Stimulated activated CD4-positive, alpha-beta T cell treated with anti-CD3 and anti-CD28 coated beads, TNF-alpha, amount 100 ng/mL, for 1 hour (primary cell): ENCODE data around the gene MYL3.

Source experiments
- DNase-seq, 3 donors: peaks; one replicate each; pipeline ENCODE4 v3.0.0-alpha.2; 2020; ENCODE audit warnings: low read depth in 3 of 3, low spot score in 1 of 3

Gene MYL3

DNA sequence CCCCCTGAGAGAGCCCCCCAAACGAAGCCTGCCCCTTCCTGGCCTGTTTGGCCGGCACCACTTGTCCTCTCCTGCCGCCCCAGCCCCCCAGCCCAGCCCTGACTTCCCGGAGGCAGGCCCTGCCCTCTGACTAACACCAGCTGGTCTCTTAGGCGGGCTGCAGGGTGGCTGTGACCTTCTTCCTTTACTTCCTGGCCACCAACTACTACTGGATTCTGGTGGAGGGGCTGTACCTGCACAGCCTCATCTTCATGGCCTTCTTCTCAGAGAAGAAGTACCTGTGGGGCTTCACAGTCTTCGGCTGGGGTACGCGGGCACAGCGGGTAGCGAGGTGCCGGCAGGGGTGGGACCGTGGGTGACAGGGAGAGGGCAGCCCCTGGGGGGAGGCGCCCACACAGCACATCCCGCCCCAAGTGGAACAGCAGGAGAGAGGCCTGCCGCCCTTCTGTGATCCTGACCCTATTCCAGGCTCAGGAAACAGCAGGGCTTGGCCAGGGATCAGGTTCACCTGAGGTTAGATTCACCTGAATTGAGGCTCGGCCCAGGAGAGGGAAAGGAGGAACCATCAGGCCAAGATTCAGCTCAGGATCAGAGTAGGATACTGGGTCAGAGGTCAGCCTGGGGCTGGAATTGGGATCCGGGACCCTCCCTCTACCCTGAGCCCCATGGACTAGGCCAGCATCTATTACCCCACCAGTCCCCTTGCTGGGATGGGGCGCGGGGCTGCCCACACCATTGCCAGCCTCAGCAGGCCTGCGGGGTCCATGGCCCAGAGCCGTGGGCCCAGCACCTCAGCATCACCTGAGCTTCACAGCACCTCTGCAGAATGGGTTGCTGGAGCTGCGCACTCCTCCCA lies 36.1 kb upstream of the MYL3 start:
- DNase-seq = no peak

DNA sequence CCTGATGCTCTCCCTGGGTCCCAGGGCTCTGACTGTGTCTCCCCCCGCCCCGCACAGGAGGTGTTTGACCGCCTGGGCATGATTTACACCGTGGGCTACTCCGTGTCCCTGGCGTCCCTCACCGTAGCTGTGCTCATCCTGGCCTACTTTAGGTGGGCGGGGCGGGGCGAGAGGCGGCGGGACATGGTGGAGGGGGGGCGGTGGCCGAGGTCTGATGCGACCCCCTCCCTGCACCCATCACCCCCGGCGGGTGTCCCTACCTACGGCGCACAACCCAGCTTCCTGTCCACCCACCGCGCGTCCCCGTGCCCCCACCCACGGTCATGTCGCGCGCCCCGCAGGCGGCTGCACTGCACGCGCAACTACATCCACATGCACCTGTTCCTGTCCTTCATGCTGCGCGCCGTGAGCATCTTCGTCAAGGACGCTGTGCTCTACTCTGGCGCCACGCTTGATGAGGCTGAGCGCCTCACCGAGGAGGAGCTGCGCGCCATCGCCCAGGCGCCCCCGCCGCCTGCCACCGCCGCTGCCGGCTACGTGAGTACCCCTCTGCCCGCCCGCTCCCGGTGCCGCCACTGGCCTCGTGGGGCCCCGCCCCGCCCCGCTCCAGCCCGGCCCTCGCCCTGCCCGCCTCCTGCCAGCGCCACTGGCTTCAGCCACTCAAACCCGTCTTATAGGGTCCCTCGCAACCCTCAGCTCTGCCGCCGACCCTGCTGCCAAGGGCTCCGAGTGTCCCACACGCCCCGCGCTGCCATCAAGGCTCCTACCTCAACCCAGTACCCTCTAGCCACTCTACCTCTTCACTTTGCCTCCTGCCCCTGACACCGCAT lies 35.3 kb upstream of the MYL3 start:
- no peak for DNase-seq

DNA sequence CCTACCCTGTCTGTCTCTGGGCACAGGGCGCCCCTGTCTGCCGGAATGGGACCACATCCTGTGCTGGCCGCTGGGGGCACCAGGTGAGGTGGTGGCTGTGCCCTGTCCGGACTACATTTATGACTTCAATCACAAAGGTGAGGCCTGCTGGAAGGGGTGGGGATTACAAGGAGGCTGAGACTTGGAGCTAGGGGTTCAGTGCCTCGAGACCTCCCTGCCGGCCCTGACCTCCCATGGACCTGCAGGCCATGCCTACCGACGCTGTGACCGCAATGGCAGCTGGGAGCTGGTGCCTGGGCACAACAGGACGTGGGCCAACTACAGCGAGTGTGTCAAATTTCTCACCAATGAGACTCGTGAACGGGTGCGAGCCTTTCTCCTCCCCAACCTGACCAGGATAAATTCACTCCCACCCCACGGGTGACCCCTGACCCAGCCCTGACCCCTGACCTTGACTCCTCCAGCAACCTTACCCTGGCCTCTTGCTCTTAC lies 34.6 kb upstream of the MYL3 start:
- no peak for DNase-seq

DNA sequence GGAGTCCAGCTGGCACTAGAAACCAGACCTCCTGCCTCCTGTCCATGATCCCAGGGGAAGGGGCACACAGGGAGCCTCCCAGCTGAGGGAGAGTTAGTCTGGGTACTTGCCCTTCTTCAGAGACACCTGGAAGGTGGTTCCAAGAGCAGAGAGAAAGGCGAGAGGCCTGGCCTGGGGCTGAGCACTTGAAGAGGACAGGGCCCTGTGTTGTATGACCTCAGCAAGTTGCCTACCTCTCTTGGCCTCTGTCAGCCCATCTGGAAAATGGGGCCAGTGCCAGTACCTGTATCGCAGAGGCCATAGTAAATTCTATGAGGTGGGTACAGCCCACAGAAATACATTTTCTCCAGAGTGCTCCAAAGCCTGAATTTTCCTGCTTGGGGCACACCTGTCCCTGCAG lies 33.8 kb upstream of the MYL3 start:
- no peak for DNase-seq

DNA sequence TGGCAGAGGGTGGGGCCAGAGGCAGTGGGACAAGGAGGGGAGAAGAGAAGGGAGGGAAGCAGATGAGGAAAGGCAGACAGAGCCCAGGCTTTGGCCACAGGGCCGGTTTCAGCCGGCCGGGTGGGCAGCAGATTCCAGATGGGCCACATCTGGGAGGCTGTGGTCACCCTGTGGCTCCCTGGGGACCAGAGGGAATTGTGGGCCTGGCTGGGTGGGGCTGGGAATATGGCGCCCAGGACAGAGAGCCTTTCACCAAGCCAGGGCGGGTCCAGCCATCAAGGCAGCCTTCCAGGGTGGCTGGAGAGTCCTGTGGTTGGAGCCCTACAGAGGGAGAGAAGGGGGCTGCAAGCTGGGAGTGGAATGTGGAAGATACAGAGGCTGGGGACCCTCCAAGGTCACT lies 33.1 kb upstream of the MYL3 start:
- no peak for DNase-seq

DNA sequence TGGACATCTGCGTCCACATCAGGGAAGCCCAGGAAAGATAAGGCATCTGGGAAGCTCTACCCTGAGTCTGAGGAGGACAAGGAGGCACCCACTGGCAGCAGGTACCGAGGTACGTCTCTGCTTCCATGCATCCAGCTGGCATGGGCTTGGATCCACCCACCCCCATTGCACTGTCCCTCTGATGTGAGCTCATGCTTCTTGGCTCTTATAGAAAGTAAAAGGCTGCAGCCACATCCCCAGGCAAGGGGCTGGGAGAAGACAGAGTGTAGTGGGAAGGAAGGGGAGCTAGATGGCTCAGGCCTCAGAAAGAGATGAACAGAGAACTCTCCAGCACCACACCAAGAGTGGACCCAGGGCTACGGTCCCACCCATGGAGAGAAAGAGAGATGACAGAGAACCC lies 32.5 kb upstream of the MYL3 start:
- no peak for DNase-seq

DNA sequence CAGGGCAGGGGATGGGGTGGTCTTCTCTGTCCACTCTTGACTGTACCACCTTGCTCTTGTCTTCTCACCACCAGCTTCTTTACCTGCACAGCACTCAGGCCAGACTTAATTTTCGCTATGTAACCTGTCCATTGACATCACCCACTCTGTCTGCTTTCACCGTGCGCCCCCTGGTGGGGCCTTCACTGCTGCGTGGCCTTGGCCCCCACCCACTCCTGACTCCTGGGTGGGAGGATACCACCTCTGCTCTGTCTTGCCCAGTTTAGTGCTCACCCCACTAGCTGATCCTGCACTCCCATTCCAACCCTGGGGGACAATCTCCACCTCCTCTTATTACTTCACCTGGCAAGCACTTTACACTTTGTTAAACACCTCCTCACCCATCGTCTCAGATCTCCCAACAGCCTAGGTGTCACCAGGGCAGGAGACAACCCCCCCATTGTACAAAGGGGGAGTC lies 32.0 kb upstream of the MYL3 start:
- DNase-seq = peak; percentile 58 to 79 (median 62)

DNA sequence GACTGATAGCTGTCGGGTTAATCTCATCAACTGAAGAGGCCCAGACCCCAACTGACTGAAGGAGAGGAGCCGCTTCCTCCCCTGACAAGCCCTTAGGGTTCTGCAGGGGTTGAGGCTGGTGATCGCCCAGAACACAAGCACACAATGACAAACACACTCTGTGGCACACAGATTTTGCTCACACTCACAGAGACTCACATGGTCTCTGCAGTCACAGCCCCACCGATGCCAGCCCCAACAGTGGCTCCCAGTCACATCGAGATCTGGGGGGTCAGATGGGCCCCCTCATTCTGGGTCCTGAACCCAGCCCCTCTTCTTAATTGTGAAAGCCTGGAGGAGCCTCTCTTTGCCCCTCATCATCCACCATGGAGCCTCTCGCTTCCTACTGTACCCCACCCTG lies 31.0 kb upstream of the MYL3 start:
- DNase-seq = no peak

DNA sequence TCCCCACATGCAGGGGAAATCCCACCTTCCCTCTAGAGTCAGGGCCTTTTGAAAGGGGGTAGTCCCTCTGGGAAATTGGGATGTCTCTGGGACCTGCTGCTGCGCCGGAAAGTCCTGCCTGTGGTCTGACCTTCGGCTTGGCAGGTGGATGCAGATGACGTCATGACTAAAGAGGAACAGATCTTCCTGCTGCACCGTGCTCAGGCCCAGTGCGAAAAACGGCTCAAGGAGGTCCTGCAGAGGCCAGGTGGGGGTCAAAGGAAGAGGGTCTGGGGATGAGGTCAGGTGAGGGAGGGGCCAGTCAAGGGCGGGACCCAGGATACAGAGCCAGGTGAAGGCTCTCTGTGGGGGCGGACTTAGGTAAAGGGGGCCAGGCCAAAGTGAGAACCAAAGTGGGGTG lies 30.5 kb upstream of the MYL3 start:
- no peak for DNase-seq

DNA sequence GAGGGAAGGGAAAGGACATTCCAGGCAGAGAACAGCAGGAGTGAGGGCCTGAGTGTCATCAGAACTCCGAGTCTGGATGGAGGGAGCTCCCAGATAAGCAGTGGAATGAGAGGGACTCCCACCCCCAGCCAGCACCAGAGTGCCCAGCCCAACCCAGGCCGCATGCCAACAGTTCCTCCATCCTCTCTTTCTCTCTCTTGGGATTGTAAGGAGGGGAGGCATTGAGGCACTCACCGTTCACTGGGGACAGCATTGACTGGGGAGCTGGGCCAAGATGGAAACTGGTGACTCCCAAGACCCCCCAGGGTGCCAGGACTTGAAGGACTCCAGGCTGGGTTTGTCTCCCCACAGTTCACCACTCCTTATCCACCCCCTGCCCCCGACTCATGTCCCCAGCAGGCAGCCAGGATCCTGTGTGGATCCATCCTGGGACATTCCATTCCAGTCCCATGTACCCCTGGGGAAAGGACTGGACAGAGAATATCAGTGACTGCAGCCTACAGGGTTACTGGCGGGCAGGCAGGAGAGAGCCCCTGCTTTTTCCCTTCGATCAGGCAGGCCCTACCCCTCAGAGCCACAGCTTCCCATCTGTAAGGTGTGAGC lies 30.0 kb upstream of the MYL3 start:
- DNase-seq = no peak

DNA sequence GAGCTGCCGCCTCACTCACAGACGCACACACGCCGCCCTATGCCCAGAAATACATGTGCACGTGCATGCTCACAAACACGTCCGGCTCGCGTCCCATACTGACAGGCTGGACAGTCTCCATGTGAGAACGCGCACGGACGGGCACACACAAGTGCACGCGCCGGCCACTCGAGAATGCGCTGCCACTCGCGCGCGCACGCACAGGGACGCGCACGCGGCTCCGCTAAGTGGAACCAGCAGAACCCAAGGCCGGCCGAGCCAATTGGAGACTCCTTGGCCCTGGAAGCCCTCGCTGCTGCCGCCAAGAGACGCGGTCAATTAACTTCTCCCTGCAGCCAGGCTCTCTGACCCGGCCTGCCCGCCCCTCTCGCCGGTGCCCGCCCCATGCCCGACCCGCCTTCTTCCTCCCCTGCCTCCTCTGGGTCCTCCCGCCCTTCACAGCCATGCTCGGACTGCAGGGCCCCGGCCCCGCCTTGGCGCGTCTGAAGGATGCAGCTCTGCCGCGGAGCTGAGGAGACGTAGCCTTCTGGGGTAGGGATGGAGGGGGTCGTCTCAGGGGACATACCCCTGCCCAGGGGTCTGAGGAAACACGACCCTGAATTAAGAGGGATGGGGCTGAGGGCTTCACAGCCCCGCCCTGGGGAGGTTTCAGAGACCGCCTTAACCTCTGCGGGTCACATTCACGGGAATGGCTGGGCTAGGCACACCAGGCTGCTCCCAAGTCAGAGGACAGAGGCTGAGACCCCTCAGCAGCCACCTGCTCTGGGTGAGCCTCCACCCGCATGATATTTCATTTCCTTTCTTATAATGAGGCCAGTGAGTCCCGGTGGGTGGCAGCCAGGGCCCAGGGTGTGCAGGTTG lies 29.3 kb upstream of the MYL3 start:
- no peak for DNase-seq

DNA sequence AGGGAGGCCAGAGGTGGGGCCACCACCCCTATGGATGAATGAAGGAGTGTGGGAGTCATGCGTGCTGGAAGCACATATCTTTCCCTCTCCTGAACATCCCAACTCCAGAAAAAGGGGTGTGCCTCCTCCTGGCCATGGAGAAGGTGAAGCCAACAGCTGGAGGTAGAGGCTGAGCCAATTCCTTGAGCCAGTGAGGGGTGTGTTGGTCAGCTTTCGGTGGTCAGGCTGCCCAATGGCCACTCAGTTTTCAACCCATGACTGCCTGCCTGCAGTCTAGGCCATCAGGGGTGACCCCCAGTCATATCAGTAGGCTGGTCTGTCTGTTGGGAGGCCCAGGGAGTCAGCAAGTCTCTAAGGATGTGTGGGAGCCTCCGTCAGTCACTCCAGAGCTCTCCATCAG lies 27.9 kb upstream of the MYL3 start:
- no peak for DNase-seq

DNA sequence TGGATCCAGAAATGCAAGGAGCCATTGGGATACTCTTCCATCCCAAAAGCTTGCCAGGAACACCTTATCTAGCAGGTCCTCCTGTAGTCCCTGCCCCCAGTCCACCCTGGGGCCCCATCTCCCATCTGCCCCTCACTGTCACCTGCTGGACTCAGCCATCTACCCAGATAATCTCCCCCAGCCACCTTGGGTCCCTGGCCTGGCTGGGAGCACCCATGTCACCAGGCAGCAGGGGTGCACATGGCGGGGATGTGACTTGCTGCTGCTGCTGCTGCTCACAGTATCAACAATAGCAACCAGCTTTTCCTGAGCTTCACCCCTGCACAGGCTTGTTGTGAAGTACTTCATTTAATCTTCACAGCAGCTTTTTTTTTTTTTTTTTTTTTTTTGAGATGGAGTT lies 26.9 kb upstream of the MYL3 start:
- no peak for DNase-seq

DNA sequence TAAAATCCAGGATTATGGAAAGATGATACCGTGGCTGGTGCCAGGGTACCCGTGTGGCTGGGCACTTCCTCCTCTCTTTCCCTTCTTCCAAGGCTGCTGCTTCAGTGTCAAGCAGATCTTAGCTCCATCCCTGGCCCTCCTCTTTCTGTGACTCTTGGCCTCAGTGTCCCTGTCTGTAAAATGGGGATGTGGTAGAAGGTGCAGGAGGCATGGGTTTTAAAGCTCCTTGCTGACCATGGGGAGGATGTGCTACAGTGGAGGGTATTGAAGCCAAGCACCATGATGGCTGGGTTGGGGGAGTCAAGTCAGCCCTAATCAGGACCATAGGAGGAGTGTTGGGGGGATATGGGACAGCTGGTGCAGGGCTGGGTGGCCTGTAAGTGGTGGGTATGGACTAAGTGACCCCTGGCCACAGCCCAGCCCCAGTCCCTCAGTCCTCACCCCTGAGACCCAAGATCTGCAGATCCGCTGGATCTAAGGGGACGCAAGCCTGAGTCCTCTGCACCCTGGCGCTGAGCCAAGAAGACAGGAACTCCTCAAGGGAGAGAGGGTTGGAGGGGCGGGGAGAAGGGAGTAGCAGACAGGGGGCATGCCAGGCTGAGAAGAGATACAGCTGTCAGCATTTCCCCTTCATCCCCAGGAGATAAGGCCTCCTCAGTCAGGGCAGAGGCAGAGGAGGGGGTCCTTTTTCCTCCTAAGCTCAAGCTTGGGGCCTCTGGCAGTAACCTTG lies 26.3 kb upstream of the MYL3 start:
- no peak for DNase-seq

DNA sequence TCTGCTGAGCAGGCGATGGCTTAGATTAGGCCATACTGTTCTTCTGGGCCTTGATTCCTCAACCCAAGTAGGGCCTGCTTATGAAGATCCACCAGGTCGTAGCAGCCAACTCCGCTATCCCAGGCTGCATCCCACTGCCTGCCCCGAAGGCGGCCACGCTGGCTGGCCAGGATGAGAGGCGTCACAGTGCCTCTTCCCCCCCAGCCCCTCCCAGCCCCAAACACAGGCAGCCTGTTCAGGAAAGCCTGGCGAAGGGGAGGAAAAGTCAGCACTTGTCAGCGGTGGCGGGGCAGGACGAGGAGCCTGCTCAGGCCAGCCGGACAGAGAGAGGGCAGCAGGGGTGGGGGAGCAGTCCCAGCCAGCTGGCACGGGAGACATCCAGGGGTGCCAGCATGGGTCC lies 25.5 kb upstream of the MYL3 start:
- DNase-seq = no peak

DNA sequence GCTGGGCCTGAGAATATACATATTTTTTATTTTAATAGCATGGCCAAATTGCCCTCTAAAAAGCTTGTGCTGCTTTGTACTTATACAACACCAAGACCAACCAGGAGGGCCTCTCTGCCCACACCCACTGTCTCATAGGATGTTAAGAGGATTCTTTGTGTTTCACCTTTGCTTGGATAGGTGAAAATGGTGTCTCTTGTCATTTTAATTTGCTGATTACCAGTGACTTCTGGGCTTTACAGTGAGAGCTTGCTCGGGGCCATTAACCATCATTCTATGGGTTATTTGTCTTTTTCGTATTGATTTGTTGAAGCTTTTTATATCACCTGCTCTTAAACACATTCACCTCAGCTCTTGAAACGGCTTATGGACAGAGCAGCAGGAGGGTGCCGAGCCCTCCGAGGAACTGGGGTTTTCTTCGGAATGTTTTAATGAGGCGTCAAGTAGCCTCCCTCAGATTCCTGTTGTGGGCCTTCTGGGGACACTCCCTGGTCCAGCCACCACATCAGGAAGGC lies 24.8 kb upstream of the MYL3 start:
- no peak for DNase-seq

DNA sequence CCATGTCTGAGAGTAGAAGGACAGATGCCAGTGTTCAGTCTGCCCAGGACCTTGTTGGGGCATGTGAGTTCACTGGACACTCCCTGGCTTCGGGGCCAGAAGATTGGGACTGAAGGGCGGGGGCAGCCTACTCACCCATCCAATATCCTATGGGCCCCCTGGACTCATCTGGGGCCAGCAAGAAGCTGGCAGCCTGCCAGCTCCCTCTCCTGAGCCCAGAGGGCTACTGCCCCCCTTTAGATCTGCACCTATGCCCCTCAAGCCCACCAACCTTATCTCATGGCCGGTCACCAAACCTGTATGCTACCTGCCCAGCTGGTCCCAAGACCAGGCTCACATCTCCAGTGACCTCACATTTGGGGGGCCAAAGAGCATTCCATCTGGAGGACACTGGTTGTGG lies 22.4 kb upstream of the MYL3 start:
- no peak for DNase-seq

DNA sequence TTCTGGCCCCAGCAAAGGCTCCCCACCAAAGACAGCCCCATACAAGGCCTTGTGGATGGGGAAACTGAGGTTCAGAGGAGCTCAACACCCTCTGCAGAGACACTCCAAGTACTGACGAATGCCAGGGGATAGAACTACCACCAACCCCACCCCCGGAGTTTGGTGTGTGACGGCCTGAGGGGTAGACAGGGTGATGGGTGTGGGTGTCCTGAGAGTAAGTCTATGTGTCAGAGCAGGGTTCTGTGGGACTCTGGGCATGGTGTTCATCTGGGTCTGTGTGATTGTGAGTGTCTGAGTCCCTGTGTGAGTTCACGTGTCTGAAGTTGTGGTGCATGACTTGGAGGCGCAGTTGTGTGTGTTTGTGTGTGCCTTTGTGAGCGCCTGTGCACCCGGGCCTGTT lies 21.7 kb upstream of the MYL3 start:
- no peak for DNase-seq

DNA sequence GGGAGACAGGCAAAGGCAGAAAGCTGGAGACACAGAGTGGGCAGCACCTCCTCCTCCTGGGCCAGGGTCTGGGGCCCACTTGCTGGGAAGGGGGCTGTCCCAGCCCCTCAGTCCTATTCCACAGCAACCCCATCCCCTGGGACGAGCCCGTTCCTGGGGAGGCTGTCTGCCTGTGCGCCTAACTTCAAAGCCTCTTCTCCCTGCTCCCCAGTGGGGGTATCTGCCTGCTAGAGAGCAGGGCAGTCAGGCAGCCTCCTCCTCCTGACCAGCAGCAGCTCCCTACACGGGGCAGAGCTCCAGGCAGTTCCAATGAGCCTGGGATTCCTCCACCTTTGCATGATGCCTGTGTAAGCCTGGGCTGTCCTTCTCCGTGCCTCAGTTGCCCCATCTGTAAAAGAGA lies 21.2 kb upstream of the MYL3 start:
- no peak for DNase-seq

DNA sequence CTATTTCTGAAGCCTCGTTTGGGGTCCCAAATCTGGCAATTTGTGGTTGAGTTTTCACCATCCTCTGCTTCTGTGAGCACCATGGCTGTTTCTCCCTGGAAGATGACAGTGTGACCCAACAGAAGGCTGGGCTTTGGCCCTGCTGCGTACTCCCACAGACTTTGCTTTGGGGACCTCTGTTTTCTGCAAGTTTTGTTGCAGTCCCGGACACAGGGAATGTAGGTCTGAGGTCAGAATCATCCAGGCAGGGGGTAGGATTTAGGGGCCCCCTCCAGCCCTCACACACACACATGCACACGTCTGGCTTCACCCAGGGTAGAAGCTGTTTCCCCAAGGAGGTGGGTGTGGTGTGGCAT lies 20.6 kb upstream of the MYL3 start:
- DNase-seq = no peak
